Esophagus muscularis mucosa (tissue), 4 donors: ENCODE measurements around the gene TNFRSF14. TPM values are rescaled to one million over a fixed set of nuclear protein-coding genes. Genes with fewer than 3 reads are reported as not detected.
A peak's percentile ranks its signal among the peaks of the same experiment; 100 is the strongest.

Experiments used
- DNase-seq: peaks from one replicate; pipeline ENCODE4 v3.0.0-alpha.2; 2017; ENCODE audit errors: extremely low spot score
- H3K27ac ChIP-seq, 4 donors: fragments of 200-600 bp; sonication (generic); replicated peaks in 1 of 4; 1 replicate in 3 of 4; 2 replicates in 1 of 4; pipeline ENCODE4 v1.5.1; 2016 to 2019; ENCODE audit warnings: mild to moderate bottlenecking in 1 of 4
- H3K27me3 ChIP-seq, 4 donors: fragments of 200-600 bp; sonication (generic); one replicate each; pipeline versions ENCODE4 v1.5.1 to v1.6.0; 2016 to 2019
- H3K36me3 ChIP-seq, 4 donors: fragments of 200-600 bp; sonication (generic); one replicate each; pipeline ENCODE4 v1.5.1; 2016 to 2019
- H3K4me1 ChIP-seq, 4 donors: fragments of 200-600 bp; sonication (generic); one replicate each; pipeline ENCODE4 v1.5.1; 2016 to 2019
- H3K4me3 ChIP-seq, 4 donors: fragments of 200-600 bp; sonication (generic); 1 replicate in 2 of 4; 2 replicates in 2 of 4; pipeline ENCODE4 v1.5.1; 2016 to 2019; ENCODE audit warnings: mild to moderate bottlenecking in 4 of 4, moderate library complexity in 1 of 4
- H3K9me3 ChIP-seq, 4 donors: fragments of 200-600 bp; sonication (generic); 1 replicate in 3 of 4; 2 replicates in 1 of 4; pipeline ENCODE4 v1.5.1; 2016 to 2019
- CTCF ChIP-seq, 3 experiments: fragments of 200-600 bp in 2 of 3; fragments of 450-650 bp in 1 of 3; sonication (generic) in 2 of 3; IDR thresholded peaks; one replicate each; pipeline ENCODE4 v1.5.1; 2017 to 2019; ENCODE audit warnings: antibody characterized with exemption in 3 of 3, mild to moderate bottlenecking in 2 of 3, moderate library complexity in 1 of 3
- EP300 ChIP-seq: sonication (generic); formaldehyde crosslinking; IDR thresholded peaks from one replicate; pipeline ENCODE4 v1.6.1; 2017; ENCODE audit warnings: antibody characterized with exemption
- POLR2A ChIP-seq: fragments of 450-650 bp; IDR thresholded peaks from one replicate; pipeline ENCODE4 v1.6.1; 2017; ENCODE audit warnings: antibody characterized with exemption, moderate library complexity, mild to moderate bottlenecking, low read depth
- POLR2AphosphoS5 ChIP-seq, 2 donors: sonication (generic); formaldehyde crosslinking; IDR thresholded peaks; one replicate each; pipeline ENCODE4 v1.6.1; 2017; ENCODE audit warnings: antibody characterized with exemption in 2 of 2
- WGBS: methylation state at CpG from one replicate; pipeline ENCODE4 v1.1.5; 2018; 5-methylcytosine and 5-hydroxymethylcytosine counted together
- intact Hi-C: fragments of 100-400 bp; cut with DNase I; formaldehyde crosslinking; loops from one replicate; pipeline ENCODE4 v1.15.1; 2023
- total RNA-seq, 4 donors: library from RNA; depleted of rRNA; stranded (reverse); fragments of >200 nt; gene quantifications; one replicate each; pipeline versions ENCODE4 v1.1.0 to v1.2.1, GENCODE V29; 2016

The TNFRSF14 gene
- total RNA-seq, 4 donors from 2014 or later: 26.2 to 49.2 (median 42.5) TPM

DNA sequence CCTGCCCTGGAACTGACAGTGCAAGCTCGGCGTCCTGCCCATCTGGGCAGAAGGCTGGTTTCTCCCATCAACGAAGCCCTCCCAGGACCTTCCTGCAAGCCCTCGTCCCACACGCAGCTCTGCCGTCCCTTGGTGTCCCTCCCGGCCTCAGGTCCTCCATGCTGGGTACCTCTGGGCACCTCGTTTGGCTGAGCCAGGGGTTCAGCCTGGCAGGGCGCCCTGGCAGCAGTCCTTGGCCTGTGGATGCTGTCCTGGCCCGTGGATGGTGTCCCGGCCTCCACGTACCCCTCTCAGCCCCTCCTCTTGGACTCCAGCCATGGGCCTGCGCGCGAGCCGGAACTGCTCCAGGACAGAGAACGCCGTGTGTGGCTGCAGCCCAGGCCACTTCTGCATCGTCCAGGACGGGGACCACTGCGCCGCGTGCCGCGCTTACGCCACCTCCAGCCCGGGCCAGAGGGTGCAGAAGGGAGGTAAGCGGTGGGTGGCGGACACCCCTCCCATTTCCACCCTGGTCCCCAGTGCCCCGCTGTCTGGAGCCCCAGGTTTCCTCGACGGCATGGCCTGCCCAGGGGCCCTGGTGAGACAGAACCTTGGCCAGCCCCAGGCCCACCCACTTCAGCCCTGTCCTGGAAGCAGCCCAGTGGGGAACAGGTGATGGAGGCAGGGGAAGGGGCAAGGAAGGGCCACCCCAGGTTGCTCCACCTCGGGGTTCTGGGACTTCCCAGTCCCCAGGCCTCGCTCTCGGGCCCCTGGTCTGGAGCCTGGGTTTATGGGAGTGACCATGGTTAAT is 3.5 kb downstream of the TNFRSF14 start:
- TF ChIP-seq POLR2AphosphoS5 (IDR thresholded peaks at IDR 0.05) (no peak), POLR2A (no peak), CTCF (IDR thresholded peaks at IDR 0.05) (no peak), EP300 (no peak)
- intact Hi-C loops: no loop called here
- Histone ChIP-seq H3K27ac (no peak overlapping the region), H3K9me3 (no peaks in the 10 kb centered on the region), H3K4me3 (no peak overlapping the region), H3K4me1 (peaks cover 27 to 55% (median 44%) of the 10 kb centered on the region in 4 donors), H3K27me3 (no peaks in the 10 kb centered on the region), H3K36me3 (peaks cover 0 to 61% (median 51%) of the 10 kb centered on the region in 4 donors)
- 100% methylated on average over 2 of the region's 35 CpGs for WGBS
- no peak for DNase-seq

- no peak for DNase-seq
- peaks cover 22 to 47% (median 36%) of the 10 kb centered on the region in 4 donors for H3K4me1 ChIP-seq
- H3K36me3 ChIP-seq: peaks cover 0 to 61% (median 51%) of the 10 kb centered on the region in 4 donors
- WGBS: 85% methylated on average over 9 of the region's 15 CpGs
- no peaks in the 10 kb centered on the region for H3K9me3 ChIP-seq
- no peaks in the 10 kb centered on the region for H3K27me3 ChIP-seq
- intact Hi-C loops: no loop called here
- H3K27ac ChIP-seq: no peak overlapping the region
- no peak overlapping the region for H3K4me3 ChIP-seq
- TF ChIP-seq EP300 (no peak), POLR2AphosphoS5 (IDR thresholded peaks at IDR 0.05) (no peak), CTCF (IDR thresholded peaks at IDR 0.05) (no peak), POLR2A (no peak)
Observed at GRCh38 chr1:2560299-2561073, 4.3 kb downstream of the TNFRSF14 start.

DNA sequence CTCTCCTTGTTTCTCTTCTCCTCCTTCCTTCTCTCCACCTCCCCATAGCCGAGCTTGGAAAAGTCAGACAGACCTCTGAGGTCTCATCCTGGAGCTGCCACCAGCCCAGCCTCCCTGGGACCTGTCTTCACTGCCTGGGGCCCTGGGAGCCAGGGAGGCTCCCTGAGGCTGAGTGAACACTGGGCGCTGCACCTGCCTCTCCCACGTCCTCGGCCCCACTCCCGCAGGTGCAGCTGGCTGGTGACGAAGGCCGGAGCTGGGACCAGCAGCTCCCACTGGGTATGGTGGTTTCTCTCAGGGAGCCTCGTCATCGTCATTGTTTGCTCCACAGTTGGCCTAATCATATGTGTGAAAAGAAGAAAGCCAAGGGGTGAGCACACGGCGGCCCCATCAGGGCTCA is 5.3 kb downstream of the TNFRSF14 start:
- DNase-seq: no peak
- H3K4me1 ChIP-seq: peaks cover 16 to 39% (median 30%) of the 10 kb centered on the region in 4 donors
- no peak overlapping the region for H3K4me3 ChIP-seq
- peaks cover 0 to 61% (median 51%) of the 10 kb centered on the region in 4 donors for H3K36me3 ChIP-seq
- no peaks in the 10 kb centered on the region for H3K9me3 ChIP-seq
- intact Hi-C loops: no loop called here
- 83% methylated on average over 9 of the region's 11 CpGs for WGBS
- peaks cover 0 to 7% (median 0%) of the 10 kb centered on the region in 4 donors for H3K27me3 ChIP-seq
- TF ChIP-seq POLR2A (no peak), EP300 (no peak), POLR2AphosphoS5 (IDR thresholded peaks at IDR 0.05) (no peak), CTCF (IDR thresholded peaks at IDR 0.05) (no peak)
- H3K27ac ChIP-seq: no peak overlapping the region

- intact Hi-C loops: no loop called here
- peaks cover 0 to 14% (median 2%) of the 10 kb centered on the region in 4 donors for H3K27me3 ChIP-seq
- H3K4me3 ChIP-seq: no peak overlapping the region
- H3K36me3 ChIP-seq: peaks cover 0 to 61% (median 51%) of the 10 kb centered on the region in 4 donors
- WGBS: 89% methylated on average over 10 of the region's 24 CpGs
- peaks cover 11 to 32% (median 23%) of the 10 kb centered on the region in 4 donors for H3K4me1 ChIP-seq
- no peak for TF ChIP-seq EP300
- peak in 1 of 3 experiments; percentile 41 for TF ChIP-seq CTCF (IDR thresholded peaks at IDR 0.05)
- DNase-seq: no peak
- H3K9me3 ChIP-seq: no peaks in the 10 kb centered on the region
- H3K27ac ChIP-seq: no peak overlapping the region
Observed at GRCh38 chr1:2561898-2562895, 6.0 kb downstream of the TNFRSF14 start.
